Colonic mucosa (tissue), 4 donors: ENCODE data around the gene IGSF9. TPM values are rescaled to one million over a fixed set of nuclear protein-coding genes. Genes with fewer than 3 reads are reported as not detected.
A peak's percentile ranks its signal among the peaks of the same experiment; 100 is the strongest.

ENCODE experiments used
- DNase-seq: peaks from one replicate; pipeline ENCODE4 v3.0.0-alpha.2; 2020
- H3K27ac ChIP-seq: fragments of 200-600 bp; one replicate; pipeline ENCODE4 v1.8.0; 2021
- H3K27me3 ChIP-seq: fragments of 200-600 bp; one replicate; pipeline ENCODE4 v1.8.0; 2021
- H3K36me3 ChIP-seq: fragments of 200-600 bp; one replicate; pipeline ENCODE4 v1.8.0; 2021
- H3K4me1 ChIP-seq: fragments of 200-600 bp; one replicate; pipeline ENCODE4 v1.8.0; 2021; ENCODE audit warnings: mild to moderate bottlenecking
- H3K4me3 ChIP-seq: fragments of 200-600 bp; one replicate; pipeline ENCODE4 v1.8.0; 2021
- H3K9ac ChIP-seq, 2 donors: one replicate each; pipeline ENCODE4 v1.7.0; 2013; ENCODE audit warnings: control low read depth in 2 of 2, low read depth in 2 of 2, low read length in 2 of 2
- H3K9me3 ChIP-seq: fragments of 200-600 bp; one replicate; pipeline ENCODE4 v1.8.0; 2021
- CTCF ChIP-seq: fragments of 200-600 bp; IDR thresholded peaks from one replicate; pipeline ENCODE4 v1.8.0; 2022; ENCODE audit warnings: antibody characterized with exemption, mild to moderate bottlenecking
- intact Hi-C: fragments of 100-400 bp; cut with DNase I; formaldehyde crosslinking; loops from one replicate; pipeline ENCODE4 v1.14.1; 2022
- total RNA-seq, 2 donors: library from RNA; stranded (reverse); fragmentation: NEBNext Ultra II Directional in 1 of 2; extraction: Animal tissue kit (Norgen Biotek cat#: 25700) in 1 of 2; gene quantifications; one replicate each; pipeline ENCODE4 v1.2.1, GENCODE V29; 2021
- donor health status: healthy.
- donor health status: DM: no; HTN: no; CAD: no.
- donor health status: DM: no; HTN: no; CAD: no.

The IGSF9 gene
- total RNA-seq, 2 donors from 2014 or later: 14.1 to 41.8 TPM

- H3K4me3 ChIP-seq: no peak overlapping the region
- H3K27me3 ChIP-seq: no peaks in the 10 kb centered on the region
- DNase-seq: no peak
- intact Hi-C loops: no loop called here
- H3K9me3 ChIP-seq: no peaks in the 10 kb centered on the region
- TF ChIP-seq CTCF: no peak
- H3K9ac ChIP-seq: peak overlapping the region in 1 of 2 donors; percentile 51
- H3K27ac ChIP-seq: no peak overlapping the region
- H3K36me3 ChIP-seq: peaks cover 19% of the 10 kb centered on the region
- no peaks in the 10 kb centered on the region for H3K4me1 ChIP-seq
Measured at GRCh38 chr1:159917533-159918351, 27.7 kb downstream of the IGSF9 start.

- Histone ChIP-seq H3K4me1 (no peaks in the 10 kb centered on the region), H3K9ac (peak overlapping the region in 1 of 2 donors; percentile 14), H3K36me3 (peaks cover 19% of the 10 kb centered on the region)
Measured at GRCh38 chr1:159916242-159917051, 29.0 kb downstream of the IGSF9 start.

GRCh38 chr1:159915571-159916241 lies 29.7 kb downstream of the IGSF9 start:
- TF ChIP-seq CTCF: no peak
- H3K9ac ChIP-seq: no peak overlapping the region
- DNase-seq: no peak
- no peak overlapping the region for H3K4me3 ChIP-seq
- peaks cover 19% of the 10 kb centered on the region for H3K36me3 ChIP-seq
- no peaks in the 10 kb centered on the region for H3K9me3 ChIP-seq
- H3K27me3 ChIP-seq: no peaks in the 10 kb centered on the region
- H3K4me1 ChIP-seq: no peaks in the 10 kb centered on the region
- intact Hi-C loops: no loop called here
- peak overlapping the region; percentile 13 for H3K27ac ChIP-seq

More at GRCh38 chr1:159916242-159917051, 29.0 kb downstream of the IGSF9 start:
- TF ChIP-seq CTCF: no peak
- Histone ChIP-seq H3K27me3 (no peaks in the 10 kb centered on the region), H3K9me3 (no peaks in the 10 kb centered on the region), H3K4me3 (no peak overlapping the region), H3K27ac (peak overlapping the region; percentile 13)
- intact Hi-C loops: no loop called here
- DNase-seq: no peak

- H3K27ac ChIP-seq: peak overlapping the region; percentile 46
- H3K4me3 ChIP-seq: no peak overlapping the region
- H3K36me3 ChIP-seq: peaks cover 11% of the 10 kb centered on the region
- peak overlapping the region in 1 of 2 donors; percentile 34 for H3K9ac ChIP-seq
- H3K9me3 ChIP-seq: no peaks in the 10 kb centered on the region
- intact Hi-C loops: no loop called here
- H3K4me1 ChIP-seq: no peaks in the 10 kb centered on the region
- TF ChIP-seq CTCF: no peak
- DNase-seq: no peak
- H3K27me3 ChIP-seq: no peaks in the 10 kb centered on the region
Measured at GRCh38 chr1:159914252-159915018, 31.0 kb downstream of the IGSF9 start.
